LNCAP (cell line): ENCODE results near the gene CCNK.

Experiments
- TF ChIP-seq, protein P1 (sequence below): fragments of 450-650 bp; IDR thresholded peaks from 2 replicates; pipeline ENCODE4 v1.5.1; 2017; ENCODE audit warnings: mild to moderate bottlenecking

CCNK gene

DNA sequence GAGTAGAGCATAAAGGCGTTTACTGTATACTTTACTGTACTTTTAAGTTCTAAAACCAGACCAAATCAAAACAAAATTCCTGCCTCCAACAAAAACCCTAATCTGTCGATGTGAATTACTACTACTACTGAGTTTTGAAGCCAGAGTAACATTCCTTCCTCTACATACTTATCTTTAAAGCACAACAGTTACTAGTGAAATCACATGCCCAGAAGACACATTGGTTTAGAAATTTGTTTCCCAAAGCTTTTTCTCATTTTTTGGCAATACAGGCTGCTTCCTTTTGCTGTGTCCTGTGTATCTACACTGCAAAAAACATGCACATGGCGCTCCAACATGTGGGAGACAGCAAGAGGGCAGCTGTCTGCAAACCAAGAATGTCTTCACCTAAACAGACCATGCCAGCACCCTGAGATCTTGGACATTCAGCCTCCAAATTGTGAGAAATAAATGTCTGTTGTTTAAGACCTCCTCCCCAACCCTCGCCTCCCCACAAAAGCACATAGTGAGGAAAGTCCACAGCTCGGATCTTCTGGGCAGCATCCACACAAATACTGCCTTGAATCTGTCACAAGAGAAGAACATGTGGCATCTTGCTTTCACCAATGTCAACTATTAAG is 21.6 kb upstream of the CCNK start:
- TF ChIP-seq, protein P1, sequence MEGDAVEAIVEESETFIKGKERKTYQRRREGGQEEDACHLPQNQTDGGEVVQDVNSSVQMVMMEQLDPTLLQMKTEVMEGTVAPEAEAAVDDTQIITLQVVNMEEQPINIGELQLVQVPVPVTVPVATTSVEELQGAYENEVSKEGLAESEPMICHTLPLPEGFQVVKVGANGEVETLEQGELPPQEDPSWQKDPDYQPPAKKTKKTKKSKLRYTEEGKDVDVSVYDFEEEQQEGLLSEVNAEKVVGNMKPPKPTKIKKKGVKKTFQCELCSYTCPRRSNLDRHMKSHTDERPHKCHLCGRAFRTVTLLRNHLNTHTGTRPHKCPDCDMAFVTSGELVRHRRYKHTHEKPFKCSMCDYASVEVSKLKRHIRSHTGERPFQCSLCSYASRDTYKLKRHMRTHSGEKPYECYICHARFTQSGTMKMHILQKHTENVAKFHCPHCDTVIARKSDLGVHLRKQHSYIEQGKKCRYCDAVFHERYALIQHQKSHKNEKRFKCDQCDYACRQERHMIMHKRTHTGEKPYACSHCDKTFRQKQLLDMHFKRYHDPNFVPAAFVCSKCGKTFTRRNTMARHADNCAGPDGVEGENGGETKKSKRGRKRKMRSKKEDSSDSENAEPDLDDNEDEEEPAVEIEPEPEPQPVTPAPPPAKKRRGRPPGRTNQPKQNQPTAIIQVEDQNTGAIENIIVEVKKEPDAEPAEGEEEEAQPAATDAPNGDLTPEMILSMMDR = no peak

DNA sequence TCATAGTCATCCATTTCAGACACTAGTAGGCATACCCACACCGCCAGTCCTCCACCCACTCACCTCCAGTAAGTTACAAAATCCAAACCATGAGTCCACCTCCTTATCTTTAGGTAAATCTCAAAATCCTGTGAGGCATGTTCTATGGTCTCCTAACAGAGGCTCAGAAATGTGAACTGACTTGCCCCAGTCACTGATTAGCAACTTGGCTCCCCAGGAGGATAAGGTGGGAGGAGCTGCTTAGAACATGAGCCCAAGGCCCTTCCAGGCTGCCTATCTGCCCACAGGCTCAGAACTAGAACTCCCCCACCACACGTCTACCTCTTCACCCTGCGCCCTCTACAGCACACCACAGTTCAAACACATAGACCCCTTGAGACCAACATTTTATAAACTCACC is 20.4 kb upstream of the CCNK start:
- TF ChIP-seq, protein P1 = no peak

DNA sequence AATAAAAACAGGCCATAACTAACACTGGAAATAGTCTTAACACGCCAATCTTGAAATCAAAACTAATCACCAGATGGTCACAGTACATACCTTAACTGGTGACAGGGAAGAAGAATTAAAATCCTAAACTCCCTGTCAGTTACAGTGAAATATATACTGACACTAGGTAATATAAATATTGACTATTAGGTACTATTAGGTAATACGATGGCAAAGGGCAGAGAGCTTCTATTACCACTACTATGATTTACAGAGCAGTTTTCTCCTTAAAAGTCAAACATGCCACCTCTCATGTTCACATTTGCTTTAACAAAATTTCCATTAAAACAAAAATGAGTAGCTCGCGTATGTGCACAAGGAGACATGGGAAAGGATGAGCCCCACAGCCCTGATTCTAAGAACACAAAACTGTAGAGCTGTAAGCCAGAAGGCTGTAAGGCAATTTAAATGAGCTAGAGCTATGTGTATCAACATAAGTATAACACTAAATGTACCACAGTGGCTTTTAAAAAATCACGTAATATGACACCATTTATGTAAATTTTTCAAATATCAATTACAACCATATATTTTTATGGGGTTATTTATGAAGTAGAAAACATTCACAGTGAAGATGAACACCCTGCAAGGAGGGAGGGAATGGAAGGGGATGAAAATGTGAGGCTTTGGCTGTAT is 19.7 kb upstream of the CCNK start:
- TF ChIP-seq, protein P1 = no peak

DNA sequence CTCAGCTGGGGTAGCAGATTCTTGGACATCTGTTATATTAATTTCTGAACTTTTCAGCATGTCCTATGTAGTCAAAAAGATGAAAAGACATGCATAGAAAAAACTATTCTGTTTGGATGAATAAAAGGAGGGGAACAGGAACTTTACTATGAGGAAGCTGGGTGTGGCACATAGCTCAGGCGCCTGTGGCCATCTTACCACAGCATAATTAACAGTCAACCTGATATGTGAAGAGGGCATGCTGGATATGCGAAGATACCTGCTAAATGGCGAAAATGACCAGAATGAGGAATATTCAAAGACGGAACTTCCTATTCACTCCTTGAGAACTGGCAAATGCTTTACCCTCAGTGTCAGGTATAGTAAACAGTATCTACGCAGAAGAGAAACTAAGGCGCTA is 19.0 kb upstream of the CCNK start:
- TF ChIP-seq, protein P1 = no peak

DNA sequence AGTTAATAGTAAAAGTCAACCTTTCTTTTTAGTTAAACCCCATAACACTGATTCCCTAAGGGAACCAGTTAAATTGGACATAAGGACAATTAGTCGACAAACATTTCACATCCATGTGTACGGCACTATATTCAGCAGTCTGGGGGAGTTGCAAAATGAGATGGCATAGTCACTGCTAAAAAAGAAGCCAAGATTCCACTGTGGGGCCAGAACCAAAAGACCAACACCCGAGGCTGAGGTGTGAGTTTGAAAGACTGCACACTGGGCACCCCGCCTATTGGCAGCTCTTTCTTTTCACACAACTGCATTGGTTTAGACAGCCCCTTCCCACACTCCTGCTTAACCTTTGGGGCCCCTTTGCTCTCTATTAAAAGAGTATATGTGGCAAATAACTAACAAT is 17.2 kb upstream of the CCNK start:
- TF ChIP-seq, protein P1 = no peak

DNA sequence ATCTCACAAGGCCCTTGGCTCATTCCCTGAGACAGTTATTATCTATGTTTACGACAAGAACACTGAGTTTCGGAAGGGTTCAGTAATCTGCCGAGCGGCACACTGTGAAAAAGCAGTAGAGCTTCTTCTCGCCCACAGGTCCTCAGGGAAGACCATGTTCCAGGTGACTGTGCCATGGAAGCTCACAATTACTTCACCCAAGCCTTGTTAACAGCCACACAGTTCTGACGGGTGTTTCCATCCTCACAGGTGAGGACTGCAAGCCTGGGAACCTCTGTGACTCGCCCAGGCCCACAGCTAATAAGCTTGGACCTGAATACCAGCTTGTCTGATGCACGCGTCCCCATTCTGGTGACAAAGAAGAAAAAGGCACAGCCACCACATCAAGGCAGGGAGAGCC is 15.9 kb upstream of the CCNK start:
- TF ChIP-seq, protein P1 = no peak

DNA sequence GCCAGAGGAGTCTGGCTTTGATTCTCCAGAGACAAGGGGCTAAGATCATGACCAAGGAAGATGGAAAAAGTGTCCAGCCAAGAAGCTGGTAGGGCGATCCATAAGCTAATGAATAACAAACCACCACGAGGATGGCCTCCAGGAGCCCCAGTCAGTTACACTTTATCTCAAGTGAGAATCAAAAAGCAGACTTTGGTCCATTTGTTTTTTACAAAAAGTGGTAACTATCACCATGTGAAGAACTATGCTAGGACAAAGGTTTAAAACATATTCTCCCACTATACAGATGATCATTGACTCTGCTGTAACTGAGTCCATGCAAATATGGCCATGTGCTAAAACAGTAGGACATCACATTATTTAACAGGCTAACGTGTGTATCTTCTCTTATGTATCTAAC is 14.5 kb upstream of the CCNK start:
- TF ChIP-seq, protein P1 = no peak
